ENCODE results near the gene CTRB1. TPM values are rescaled to one million over a fixed set of nuclear protein-coding genes. Genes with fewer than 3 reads are reported as not detected.

CTRB1 gene
- total RNA-seq, 1 experiment from 2014 or later: not detected

- peaks cover 76% of the 10 kb centered on the region for H3K36me3 Mint-ChIP-seq (ENCODE audit: insufficient read depth, unreplicated experiment)
- Histone ChIP-seq H3K4me3 (ENCODE audit: low read depth, low read length) (no peak overlapping the region), H3K27me3 (replicated peaks; ENCODE audit: control insufficient read depth, insufficient read depth, low read length) (no peaks in the 10 kb centered on the region), H3K4me1 (peaks cover 82% of the 10 kb centered on the region), H3K9me3 (no peaks in the 10 kb centered on the region), H3K36me3 (ENCODE audit: control insufficient read depth, insufficient read depth, low read length) (peaks cover 6% of the 10 kb centered on the region; the same call in 1 of the 2 replicates)
- H3K4me1 Mint-ChIP-seq (ENCODE audit: low read depth, unreplicated experiment): peaks cover 59% of the 10 kb centered on the region
- no peak for TF ChIP-seq CTCF (IDR thresholded peaks at IDR 0.05; ENCODE audit: insufficient read depth in 1 of 2, low read depth in 1 of 2, low read length in 1 of 2, severe bottlenecking in 1 of 2, unreplicated experiment in 1 of 2)
- intact Hi-C loops (cut with micrococcal nuclease; ENCODE audit: unreplicated experiment): no loop called here
- H3K27me3 Mint-ChIP-seq (ENCODE audit: insufficient read depth, unreplicated experiment): no peaks in the 10 kb centered on the region
- H3K4me3 Mint-ChIP-seq (ENCODE audit: unreplicated experiment): no peak overlapping the region
- H3K9me3 Mint-ChIP-seq (ENCODE audit: unreplicated experiment): no peaks in the 10 kb centered on the region
- ChIA-PET CTCF (interaction anchor here (1.0 to 2.0 kb wide), 2 partner anchors 14 to 15 kb away, joined by 4 to 9 read pairs; no protein-coding TSS in a partner anchor), POLR2A (no interaction called here)
- DNase-seq: no peak
- no TSS peak for BruUV-seq (replicated peaks)
- H3K27ac Mint-ChIP-seq (ENCODE audit: unreplicated experiment): peak overlapping the region; percentile 95
These were observed 30.0 kb downstream of the CTRB1 start for GRCh38 chr16:75248536-75249380.

DNA sequence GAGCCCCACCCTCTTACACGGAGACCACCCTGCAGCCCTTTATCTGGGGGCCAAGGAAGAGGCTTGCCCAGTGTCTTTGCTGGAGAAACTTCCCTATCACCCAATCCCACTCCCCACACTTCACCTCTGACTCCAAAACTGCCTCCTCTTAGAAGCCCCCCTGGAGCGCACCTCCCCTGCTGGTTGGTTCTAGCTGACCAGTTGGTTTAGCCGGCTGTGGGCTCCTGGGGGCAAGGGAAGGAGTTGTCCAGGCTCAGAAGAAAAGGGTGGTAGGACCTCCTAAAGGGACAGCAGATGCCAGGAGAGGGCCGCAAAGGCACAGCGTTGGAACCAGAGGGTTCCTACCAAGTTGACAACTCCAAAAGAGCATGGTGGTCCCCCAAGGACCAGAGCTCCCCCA is 30.7 kb downstream of the CTRB1 start:
- Histone ChIP-seq H3K4me3 (ENCODE audit: low read depth, low read length) (no peak overlapping the region), H3K27me3 (replicated peaks; ENCODE audit: control insufficient read depth, insufficient read depth, low read length) (no peaks in the 10 kb centered on the region), H3K4me1 (peaks cover 83% of the 10 kb centered on the region), H3K9me3 (no peaks in the 10 kb centered on the region), H3K36me3 (ENCODE audit: control insufficient read depth, insufficient read depth, low read length) (peaks cover 5% of the 10 kb centered on the region; the same call in 1 of the 2 replicates)
- Mint-ChIP-seq H3K4me1 (ENCODE audit: low read depth, unreplicated experiment) (peaks cover 56% of the 10 kb centered on the region), H3K27ac (ENCODE audit: unreplicated experiment) (peak overlapping the region; percentile 89), H3K4me3 (ENCODE audit: unreplicated experiment) (peak overlapping the region; percentile 96), H3K36me3 (ENCODE audit: insufficient read depth, unreplicated experiment) (peaks cover 69% of the 10 kb centered on the region), H3K27me3 (ENCODE audit: insufficient read depth, unreplicated experiment) (no peaks in the 10 kb centered on the region), H3K9me3 (ENCODE audit: unreplicated experiment) (no peaks in the 10 kb centered on the region)
- no TSS peak for BruUV-seq (replicated peaks)
- CTCF ChIA-PET: interaction anchor here (1.3 to 2.0 kb wide), 3 partner anchors 15 to 136 kb away, joined by 4 to 10 read pairs (median 9); no protein-coding TSS in a partner anchor
- intact Hi-C loops (cut with micrococcal nuclease; ENCODE audit: unreplicated experiment): no loop called here
- POLR2A ChIA-PET: no interaction called here
- DNase-seq: no peak
- TF ChIP-seq CTCF (IDR thresholded peaks at IDR 0.05; ENCODE audit: insufficient read depth in 1 of 2, low read depth in 1 of 2, low read length in 1 of 2, severe bottlenecking in 1 of 2, unreplicated experiment in 1 of 2): no peak

DNA sequence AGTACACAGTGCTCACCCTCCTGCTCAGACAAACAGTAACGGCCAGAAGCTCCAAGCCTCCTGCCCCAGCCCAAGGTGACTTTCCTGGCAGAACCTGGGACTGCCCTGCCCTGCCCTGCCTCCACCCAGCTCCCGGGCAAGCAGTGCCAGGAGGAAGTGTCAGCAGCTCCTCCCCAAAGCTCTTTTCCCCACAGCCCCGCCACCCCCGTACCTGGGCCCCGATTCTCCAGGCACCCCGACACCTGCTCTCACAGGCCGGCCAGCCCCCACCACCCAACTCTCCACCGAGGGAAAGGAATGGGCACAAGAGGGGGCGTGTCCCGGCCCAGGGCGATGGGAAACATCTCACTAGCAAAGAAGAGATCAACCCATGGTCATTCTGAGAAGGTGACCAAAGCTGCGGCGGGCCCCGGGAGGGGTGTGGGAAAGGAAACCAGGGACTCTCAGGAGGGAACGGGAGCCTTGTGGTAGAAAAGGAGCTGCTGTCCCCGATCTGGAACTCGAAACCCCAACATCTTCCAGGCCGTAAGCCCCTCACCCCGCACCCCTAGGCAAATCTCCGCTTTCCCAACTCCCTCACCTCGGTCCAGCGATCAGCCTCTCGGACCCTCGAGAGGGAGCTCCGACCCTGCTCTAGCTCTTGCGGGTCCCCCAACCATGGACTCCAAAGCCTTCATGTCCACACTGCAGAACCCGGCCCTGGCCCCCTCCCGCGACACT is 31.5 kb downstream of the CTRB1 start:
- Histone ChIP-seq H3K27me3 (replicated peaks; ENCODE audit: control insufficient read depth, insufficient read depth, low read length) (no peaks in the 10 kb centered on the region), H3K9me3 (no peaks in the 10 kb centered on the region), H3K4me3 (ENCODE audit: low read depth, low read length) (peak overlapping the region; percentile 96), H3K36me3 (ENCODE audit: control insufficient read depth, insufficient read depth, low read length) (0 out of 2 replicates have a peak, but pooled peaks cover 3% of the 10 kb centered on the region), H3K4me1 (peaks cover 80% of the 10 kb centered on the region)
- Mint-ChIP-seq H3K36me3 (ENCODE audit: insufficient read depth, unreplicated experiment) (peaks cover 61% of the 10 kb centered on the region), H3K9me3 (ENCODE audit: unreplicated experiment) (no peaks in the 10 kb centered on the region), H3K4me1 (ENCODE audit: low read depth, unreplicated experiment) (peaks cover 57% of the 10 kb centered on the region), H3K27ac (ENCODE audit: unreplicated experiment) (peak overlapping the region; percentile 89), H3K27me3 (ENCODE audit: insufficient read depth, unreplicated experiment) (no peaks in the 10 kb centered on the region), H3K4me3 (ENCODE audit: unreplicated experiment) (peak overlapping the region; percentile 96)
- TF ChIP-seq CTCF (IDR thresholded peaks at IDR 0.05; ENCODE audit: insufficient read depth in 1 of 2, low read depth in 1 of 2, low read length in 1 of 2, severe bottlenecking in 1 of 2, unreplicated experiment in 1 of 2): no peak
- BruUV-seq (replicated peaks): no TSS peak
- intact Hi-C loops (cut with micrococcal nuclease; ENCODE audit: unreplicated experiment): loop anchor here (5.0 kb wide), 1 partner anchor 137 kb away; no protein-coding TSS in a partner anchor
- ChIA-PET POLR2A (interaction anchor here (0.6 to 1.7 kb wide), 4 partner anchors 16 to 127 kb away, joined by 3 to 7 read pairs (median 4); no protein-coding TSS in a partner anchor), CTCF (interaction anchor here (0.6 to 2.0 kb wide), 8 partner anchors 9 to 160 kb away, joined by 3 to 10 read pairs (median 4); no protein-coding TSS in a partner anchor)
- no peak for DNase-seq
